Peyer's patch (tissue), 4 donors: ENCODE results near the gene SLC35A3. TPM values are rescaled to one million over a fixed set of nuclear protein-coding genes. Genes with fewer than 3 reads are reported as not detected.

Experiments used
- DNase-seq, 3 donors: peaks; one replicate each; pipeline ENCODE4 v3.0.0-alpha.2; 2017 to 2019
- H3K27ac ChIP-seq, 4 donors: fragments of 200-600 bp; sonication (generic); one replicate each; pipeline ENCODE4 v1.5.1; 2016 to 2019
- H3K27me3 ChIP-seq, 2 donors: fragments of 200-600 bp; sonication (generic); one replicate each; pipeline ENCODE4 v1.5.1; 2019
- H3K36me3 ChIP-seq, 3 donors: fragments of 200-600 bp; sonication (generic); one replicate each; pipeline ENCODE4 v1.5.1; 2016 to 2019
- H3K4me1 ChIP-seq, 4 donors: fragments of 200-600 bp; sonication (generic); one replicate each; pipeline ENCODE4 v1.5.1; 2016 to 2019
- H3K4me3 ChIP-seq, 4 donors: fragments of 200-600 bp; sonication (generic); 1 replicate in 3 of 4; 2 replicates in 1 of 4; pipeline ENCODE4 v1.5.1; 2016 to 2019; ENCODE audit warnings: mild to moderate bottlenecking in 1 of 4
- H3K9me3 ChIP-seq, 4 donors: fragments of 200-600 bp; sonication (generic); one replicate each; pipeline ENCODE4 v1.5.1; 2016 to 2019; ENCODE audit warnings: mild to moderate bottlenecking in 1 of 4
- POLR2A ChIP-seq, 2 donors: fragments of 450-650 bp; IDR thresholded peaks; one replicate each; pipeline ENCODE4 v1.5.1; 2017; ENCODE audit warnings: antibody characterized with exemption in 2 of 2, mild to moderate bottlenecking in 2 of 2, moderate library complexity in 2 of 2
- total RNA-seq, 4 donors: library from RNA; depleted of rRNA; stranded (reverse); fragments of >200 nt; gene quantifications; one replicate each; pipeline ENCODE4 v1.1.0, GENCODE V29; 2016
- TF ChIP-seq, protein P1 (sequence below), 6 experiments: fragments of 450-650 bp in 4 of 6; fragments of 200-600 bp in 2 of 6; sonication (generic) in 1 of 6; IDR thresholded peaks; one replicate each; pipeline ENCODE4 v1.5.1; 2017 to 2019; ENCODE audit warnings: antibody characterized with exemption in 6 of 6, mild to moderate bottlenecking in 3 of 6, moderate library complexity in 1 of 6

Gene SLC35A3
- 100 to 1,000 TPM in 2 of 4 donors, 10 to 100 TPM in 2; 16.5 to 105 (median 88.6) TPM for total RNA-seq

DNA sequence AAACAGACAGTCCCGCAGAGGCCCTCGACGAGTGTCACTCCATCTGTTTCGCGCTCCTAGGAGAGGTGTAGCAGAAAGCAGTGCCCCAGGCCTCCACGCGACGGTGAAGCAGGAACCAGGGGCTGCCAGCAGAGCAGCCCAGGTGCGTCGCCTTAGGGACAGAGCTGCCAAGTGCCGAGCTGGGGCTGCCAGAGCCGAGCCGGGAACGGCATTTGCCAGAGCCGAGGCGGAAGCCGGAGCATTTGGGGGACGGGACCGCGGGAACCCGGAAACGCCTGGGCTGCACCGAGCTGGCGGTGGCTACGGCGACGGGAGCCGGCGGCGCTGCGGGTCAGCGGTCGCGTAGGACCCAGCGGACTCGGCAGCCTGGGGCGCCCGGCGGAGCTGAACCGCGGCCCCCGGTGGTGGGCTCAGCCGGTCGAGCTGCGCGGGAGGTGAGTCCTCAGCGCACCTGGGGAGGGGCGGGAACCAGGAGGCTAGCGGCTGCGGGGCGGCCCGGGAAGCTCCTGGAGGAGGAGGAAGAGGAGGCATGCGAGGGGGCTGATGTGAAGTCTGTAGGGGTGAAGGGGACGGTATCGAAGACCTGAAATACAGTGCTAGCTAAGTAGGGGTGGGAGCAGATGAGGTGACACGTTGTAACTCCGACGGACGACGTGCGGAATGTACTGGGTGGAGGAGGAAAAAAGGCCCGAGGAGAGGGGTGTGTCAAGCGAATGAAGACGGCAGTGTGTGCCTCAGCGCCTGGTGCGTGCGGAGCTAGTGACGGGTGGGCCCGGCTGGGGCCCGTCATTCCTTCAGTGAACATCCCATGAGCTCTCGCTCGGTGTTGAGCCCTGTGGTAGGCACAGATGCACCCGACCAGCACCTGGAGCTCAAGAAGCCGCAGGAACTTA is at the start of gene SLC35A3:
TSS of gene SLC35A3 (plus strand) at position 268 of the 893 bp plus-strand sequence. CDS start 23,559 bp downstream, outside the sequence.
- H3K4me1 ChIP-seq: peaks cover 0 to 14% (median 6%) of the 10 kb centered on the region in 4 donors
- no peaks in the 10 kb centered on the region for H3K36me3 ChIP-seq
- peak; percentile 69 to 92 (median 87) for DNase-seq
- TF ChIP-seq POLR2A (IDR thresholded peaks at IDR 0.05): peak; percentile 78 to 79
- TF ChIP-seq, protein P1, sequence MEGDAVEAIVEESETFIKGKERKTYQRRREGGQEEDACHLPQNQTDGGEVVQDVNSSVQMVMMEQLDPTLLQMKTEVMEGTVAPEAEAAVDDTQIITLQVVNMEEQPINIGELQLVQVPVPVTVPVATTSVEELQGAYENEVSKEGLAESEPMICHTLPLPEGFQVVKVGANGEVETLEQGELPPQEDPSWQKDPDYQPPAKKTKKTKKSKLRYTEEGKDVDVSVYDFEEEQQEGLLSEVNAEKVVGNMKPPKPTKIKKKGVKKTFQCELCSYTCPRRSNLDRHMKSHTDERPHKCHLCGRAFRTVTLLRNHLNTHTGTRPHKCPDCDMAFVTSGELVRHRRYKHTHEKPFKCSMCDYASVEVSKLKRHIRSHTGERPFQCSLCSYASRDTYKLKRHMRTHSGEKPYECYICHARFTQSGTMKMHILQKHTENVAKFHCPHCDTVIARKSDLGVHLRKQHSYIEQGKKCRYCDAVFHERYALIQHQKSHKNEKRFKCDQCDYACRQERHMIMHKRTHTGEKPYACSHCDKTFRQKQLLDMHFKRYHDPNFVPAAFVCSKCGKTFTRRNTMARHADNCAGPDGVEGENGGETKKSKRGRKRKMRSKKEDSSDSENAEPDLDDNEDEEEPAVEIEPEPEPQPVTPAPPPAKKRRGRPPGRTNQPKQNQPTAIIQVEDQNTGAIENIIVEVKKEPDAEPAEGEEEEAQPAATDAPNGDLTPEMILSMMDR (IDR thresholded peaks at IDR 0.05): no peak
- H3K9me3 ChIP-seq: no peaks in the 10 kb centered on the region
- H3K27ac ChIP-seq: peak within 1 kb of the TSS; percentile 78 to 90 (median 86)
- H3K27me3 ChIP-seq: no peaks in the 10 kb centered on the region
- peak within 1 kb of the TSS; percentile 61 to 89 (median 84) for H3K4me3 ChIP-seq

DNA sequence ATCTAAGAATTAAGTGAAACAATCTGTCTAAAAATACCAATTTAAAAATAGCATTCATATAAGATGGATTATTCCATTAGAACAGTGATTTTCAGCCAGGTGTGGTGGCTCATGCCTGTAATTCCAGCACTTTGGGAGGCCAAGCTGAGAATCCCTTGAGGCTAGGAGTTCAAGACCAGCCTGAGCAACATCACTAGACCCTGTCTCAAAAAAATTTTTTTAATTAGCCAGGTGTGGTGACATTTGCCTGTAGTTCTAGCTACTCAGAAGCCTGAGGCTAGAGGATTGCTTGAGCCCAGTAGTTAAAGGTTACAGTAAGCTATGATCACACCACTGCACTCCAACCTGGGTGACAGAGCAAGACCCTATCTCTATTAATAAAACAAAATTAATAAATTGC is 35.0 kb upstream of the SLC35A3 start:
- Histone ChIP-seq H3K9me3 (no peaks in the 10 kb centered on the region), H3K4me1 (no peaks in the 10 kb centered on the region), H3K27ac (no peak overlapping the region), H3K36me3 (no peaks in the 10 kb centered on the region), H3K27me3 (no peaks in the 10 kb centered on the region), H3K4me3 (no peak overlapping the region)
- TF ChIP-seq POLR2A (IDR thresholded peaks at IDR 0.05): no peak
- TF ChIP-seq, protein P1 (IDR thresholded peaks at IDR 0.05): no peak
- DNase-seq: no peak

DNA sequence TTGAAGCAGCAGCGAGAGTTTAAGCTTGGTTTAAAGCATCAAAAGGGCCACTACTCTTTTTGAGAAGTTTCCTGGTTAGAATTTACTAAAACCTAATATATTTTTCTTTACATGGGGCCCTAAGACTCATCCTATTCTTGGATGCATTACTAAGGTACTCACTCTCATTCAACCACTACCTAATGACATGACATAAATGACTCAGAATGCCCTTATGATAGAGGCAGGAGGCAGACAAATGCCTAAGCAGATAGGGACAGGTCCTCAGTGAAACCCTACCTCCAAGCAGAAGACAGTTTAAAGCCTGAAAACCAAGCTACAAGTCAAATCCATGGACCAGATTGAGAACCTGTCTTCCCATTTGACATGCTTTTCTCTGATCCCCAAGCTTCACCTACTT is 34.3 kb upstream of the SLC35A3 start:
- Histone ChIP-seq H3K4me3 (no peak overlapping the region), H3K4me1 (no peaks in the 10 kb centered on the region), H3K9me3 (no peaks in the 10 kb centered on the region), H3K27me3 (no peaks in the 10 kb centered on the region), H3K27ac (no peak overlapping the region), H3K36me3 (no peaks in the 10 kb centered on the region)
- TF ChIP-seq, protein P1 (IDR thresholded peaks at IDR 0.05): no peak
- no peak for TF ChIP-seq POLR2A (IDR thresholded peaks at IDR 0.05)
- DNase-seq: no peak

DNA sequence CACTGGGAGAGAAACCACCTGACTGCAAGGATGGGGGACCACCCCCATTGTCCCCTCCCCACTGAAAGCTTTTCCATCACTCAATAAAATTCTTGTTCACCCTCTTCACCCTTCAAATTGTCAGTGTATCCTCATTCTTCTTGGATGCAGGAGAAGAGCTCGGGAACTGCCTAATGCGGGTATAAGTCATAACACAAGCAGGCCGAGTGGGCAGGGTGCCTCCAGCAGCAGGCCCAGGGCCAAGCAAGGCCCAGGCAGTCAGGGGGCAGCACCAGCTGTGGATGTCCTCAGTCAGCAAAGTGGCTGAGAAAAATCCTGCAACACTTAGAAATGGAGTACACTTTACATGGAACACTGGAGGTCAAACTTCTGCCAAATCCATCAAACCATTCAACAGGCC is 33.7 kb upstream of the SLC35A3 start:
- Histone ChIP-seq H3K9me3 (no peaks in the 10 kb centered on the region), H3K27me3 (no peaks in the 10 kb centered on the region), H3K4me3 (no peak overlapping the region), H3K27ac (no peak overlapping the region), H3K36me3 (no peaks in the 10 kb centered on the region), H3K4me1 (no peaks in the 10 kb centered on the region)
- no peak for TF ChIP-seq POLR2A (IDR thresholded peaks at IDR 0.05)
- TF ChIP-seq, protein P1 (IDR thresholded peaks at IDR 0.05): no peak
- DNase-seq: no peak

DNA sequence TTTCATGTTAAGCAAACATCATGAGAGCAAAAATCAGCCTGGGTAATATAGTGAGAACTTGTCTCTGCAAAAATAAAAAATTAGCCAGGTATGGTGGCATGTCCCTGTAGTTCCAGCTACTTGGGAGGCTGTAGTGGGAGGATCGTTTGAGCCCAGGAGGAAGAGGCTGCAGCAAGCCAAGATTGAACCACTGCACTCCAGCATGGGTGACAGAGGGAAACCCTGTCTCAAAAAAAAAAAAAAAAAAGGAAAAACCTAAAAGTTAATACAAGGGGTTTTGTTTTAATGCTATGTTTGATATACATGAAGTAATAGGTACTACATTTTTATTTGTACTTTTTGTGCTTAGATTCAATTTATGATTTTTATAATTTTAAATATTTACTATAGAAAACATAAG is 27.1 kb upstream of the SLC35A3 start:
- Histone ChIP-seq H3K27me3 (no peaks in the 10 kb centered on the region), H3K4me1 (no peaks in the 10 kb centered on the region), H3K36me3 (no peaks in the 10 kb centered on the region), H3K4me3 (no peak overlapping the region), H3K9me3 (no peaks in the 10 kb centered on the region), H3K27ac (no peak overlapping the region)
- DNase-seq: no peak
- TF ChIP-seq POLR2A (IDR thresholded peaks at IDR 0.05): no peak
- TF ChIP-seq, protein P1 (IDR thresholded peaks at IDR 0.05): no peak
